Thyroid gland (tissue), 4 donors: ENCODE data around the gene RANBP17.

ENCODE experiments used
- CTCF ChIP-seq, 6 experiments: fragments of 200-600 bp in 3 of 6; fragments of 450-650 bp in 3 of 6; sonication (generic) in 3 of 6; IDR thresholded peaks; one replicate each; pipeline ENCODE4 v1.5.1; 2016 to 2019; ENCODE audit warnings: antibody characterized with exemption in 6 of 6, mild to moderate bottlenecking in 2 of 6, inconsistent platforms in 1 of 6, moderate library complexity in 1 of 6
- POLR2A ChIP-seq, 2 donors: fragments of 450-650 bp; IDR thresholded peaks; one replicate each; pipeline ENCODE4 v1.6.1; 2017; ENCODE audit warnings: antibody characterized with exemption in 2 of 2, mild to moderate bottlenecking in 2 of 2, moderate library complexity in 1 of 2

DNA sequence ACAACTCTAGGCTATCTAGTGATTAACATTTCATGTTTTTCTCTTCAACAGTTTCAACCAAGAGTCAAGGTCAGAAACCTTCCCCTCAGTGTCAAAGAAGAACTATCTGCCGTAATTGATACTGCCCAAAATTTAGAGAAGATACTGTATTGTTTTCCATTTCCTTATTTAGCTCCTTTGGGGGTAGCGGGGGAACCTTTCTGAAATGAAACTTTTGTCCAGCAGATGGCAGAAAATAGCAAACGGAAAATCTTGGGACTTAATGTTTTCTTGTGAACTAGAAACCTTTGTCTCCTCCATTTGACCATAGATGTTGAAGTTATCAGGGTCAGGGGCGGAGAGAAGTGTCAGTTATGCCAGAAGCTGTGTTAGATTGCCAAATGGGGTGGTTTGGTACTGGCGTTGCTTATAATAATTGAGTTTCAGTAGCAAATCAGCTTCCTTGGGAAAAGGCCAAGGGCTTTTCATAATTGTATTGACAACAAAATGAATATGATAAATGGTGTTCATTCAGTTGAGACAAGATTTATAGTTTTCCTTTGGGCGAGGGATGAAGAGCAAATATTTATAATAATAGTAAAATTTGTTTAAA lies 345.5 kb downstream of the RANBP17 start:
- TF ChIP-seq CTCF (IDR thresholded peaks at IDR 0.05): peak in 3 of 6 experiments; percentile 41 to 49 (median 47)
- no peak for TF ChIP-seq POLR2A (IDR thresholded peaks at IDR 0.05)
